K562 (cell line): ENCODE measurements around the gene GRID2IP. TPM values are rescaled to one million over a fixed set of nuclear protein-coding genes. Genes with fewer than 3 reads are reported as not detected.
A peak's percentile ranks its signal among the peaks of the same experiment; 100 is the strongest.

ENCODE experiments used
- BMI1 ChIP-seq: fragments of 150-350 bp; IDR thresholded peaks from 2 replicates; pipeline ENCODE4 v1.6.1; 2014; ENCODE audit warnings: low read length
- CAMTA2 ChIP-seq: fragments of 250-450 bp; sonication (Bioruptor Pico); conservative IDR thresholded peaks from 2 replicates; pipeline ENCODE4 v1.5.1; 2022
- CTCF ChIP-seq, 3 experiments: IDR thresholded peaks in 2 of 3; conservative IDR thresholded peaks in 1 of 3; 2 replicates each; pipeline ENCODE4 v1.5.1; 2011 to 2012; ENCODE audit warnings: low read length in 3 of 3, mild to moderate bottlenecking in 3 of 3, control low read depth in 2 of 3, improper control_type of control experiment in 1 of 3, inconsistent platforms in 1 of 3, low read depth in 1 of 3, mixed read lengths in 1 of 3, moderate library complexity in 1 of 3; ENCODE audit not compliant: insufficient read depth in 2 of 3
- CXXC5 ChIP-seq: fragments of 250-450 bp; sonication (Bioruptor Pico); IDR thresholded peaks from 2 replicates; pipeline ENCODE4 v1.8.0; 2022; ENCODE audit warnings: inconsistent platforms, mild to moderate bottlenecking, moderate library complexity
- DPF2 ChIP-seq: fragments of 450-650 bp; IDR thresholded peaks from 2 replicates; pipeline ENCODE4 v1.6.1; 2016
- ID3 ChIP-seq, 2 experiments: fragments of 250-450 bp in 1 of 2; fragments of 450-650 bp in 1 of 2; sonication (Bioruptor Pico) in 1 of 2; IDR thresholded peaks; 2 replicates each; pipeline versions ENCODE4 v1.6.1 to v1.8.0; 2016 to 2021; ENCODE audit warnings: mild to moderate bottlenecking in 2 of 2, moderate library complexity in 2 of 2, missing compliant biosample characterization in 1 of 2, missing genetic modification characterization in 1 of 2
- NR2F6 ChIP-seq: fragments of 450-650 bp; formaldehyde crosslinking; IDR thresholded peaks from 2 replicates; pipeline ENCODE4 v1.4.0; 2020; ENCODE audit warnings: mild to moderate bottlenecking
- PRMT5 ChIP-seq: sonication (generic); formaldehyde crosslinking; IDR thresholded peaks from 2 replicates; pipeline ENCODE4 v1.5.0; 2020; ENCODE audit warnings: missing genetic modification reagents
- RBFOX2 ChIP-seq: fragments of 200-400 bp; formaldehyde crosslinking; IDR thresholded peaks from 2 replicates; pipeline ENCODE4 v1.6.1; 2017; ENCODE audit warnings: low read depth, mild to moderate bottlenecking, low read length, moderate library complexity
- REST ChIP-seq, 2 experiments: fragments of 450-650 bp; formaldehyde crosslinking in 1 of 2; IDR thresholded peaks; 2 replicates each; pipeline versions ENCODE4 v1.4.0 to v1.6.1; 2014 to 2020; ENCODE audit warnings: mild to moderate bottlenecking in 2 of 2, borderline replicate concordance in 1 of 2, low read depth in 1 of 2
- SETDB1 ChIP-seq: IDR thresholded peaks from one replicate; pipeline ENCODE4 v1.6.1; 2012; ENCODE audit warnings: low read length, control low read depth, inconsistent platforms
- SIRT6 ChIP-seq: IDR thresholded peaks from one replicate; pipeline ENCODE4 v1.6.1; 2012; ENCODE audit warnings: low read depth, mild to moderate bottlenecking, control low read depth, inconsistent platforms, low read length, moderate library complexity
- SMAD2 ChIP-seq: fragments of 150-350 bp; IDR thresholded peaks from 2 replicates; pipeline ENCODE4 v1.6.1; 2014; ENCODE audit warnings: low read depth, mild to moderate bottlenecking, low read length
- TBP ChIP-seq: optimal IDR thresholded peaks from 2 replicates; pipeline ENCODE3; 2011; ENCODE audit warnings: low read depth, low read length, improper control_type of control experiment
- TRIM28 ChIP-seq: fragments of 450-650 bp; IDR thresholded peaks from 2 replicates; pipeline ENCODE4 v1.6.1; 2017
- ZBTB17 ChIP-seq: fragments of 450-650 bp; formaldehyde crosslinking; IDR thresholded peaks from 2 replicates; pipeline ENCODE4 v1.4.0; 2020; ENCODE audit warnings: mild to moderate bottlenecking
- ZNF134 ChIP-seq: fragments of 250-450 bp; sonication (Bioruptor Pico); conservative IDR thresholded peaks from 2 replicates; pipeline ENCODE4 v1.4.0; 2020
- ZNF280A ChIP-seq: fragments of 450-650 bp; IDR thresholded peaks from 2 replicates; pipeline ENCODE4 v1.6.1; 2018; ENCODE audit warnings: mild to moderate bottlenecking, low read depth; ENCODE audit not compliant: partially characterized antibody
- polyA plus RNA-seq, 8 experiments: library from polyadenylated mRNA; depleted of rRNA in 4 of 8; stranded (reverse) in 5 of 8; unstranded in 3 of 8; fragments of >200 nt; fragmentation: Nextera tagmentation in 2 of 8; fragmentation: Illumina TruSeq in 1 of 8; extraction: Ambion mirVana in 2 of 8; extraction: Trizol in 1 of 8; gene quantifications; 2 replicates each; pipeline versions ENCODE4 v1.2.1 to v1.2.3, GENCODE V29; 2011 to 2014; ENCODE audit warnings: inconsistent platforms in 1 of 8, missing spikeins in 1 of 8
- total RNA-seq, 7 experiments: library from RNA; depleted of rRNA in 6 of 7; stranded (reverse); fragments of >200 nt in 6 of 7; fragmentation: Illumina TruSeq in 2 of 7; extraction: Trizol in 2 of 7; gene quantifications; 2 replicates each; pipeline versions ENCODE4 v1.2.1 to v1.2.3, GENCODE V29; 2011 to 2021; ENCODE audit warnings: low replicate concordance in 1 of 7

GRID2IP gene
- total and polyA plus RNA-seq, 9 of the 15 experiments (the other 6 are each of a cell fraction or from before 2014, with no cell fraction given), result not detected

GRCh38 chr7:6451224-6451705, 100.0 kb downstream of the GRID2IP start (continued):
- TF ChIP-seq TBP, result no peak
- TF ChIP-seq BMI1, result no peak
- TF ChIP-seq CTCF (IDR thresholded peaks at IDR 0.05 in 2 of 3, conservative IDR thresholded peaks at IDR 0.05 in 1 of 3; ENCODE audit: insufficient read depth in 2 of 3, low read depth in 1 of 3, low read length in 3 of 3), result no peak
- no peak; the same call in 1 of the 2 replicates for TF ChIP-seq REST (IDR thresholded peaks at IDR 0.05; ENCODE audit: borderline replicate concordance)
- TF ChIP-seq REST (CRISPR knock-in tag; IDR thresholded peaks at IDR 0.05; ENCODE audit: low read depth), result no peak
- TF ChIP-seq NR2F6, result no peak
- peak; percentile 99 for TF ChIP-seq DPF2
- no peak for TF ChIP-seq RBFOX2
- TF ChIP-seq ZBTB17 (CRISPR knock-in tag), result no peak
- no peak for TF ChIP-seq SETDB1
- TF ChIP-seq ID3 (CRISPR knock-in tag; IDR thresholded peaks at IDR 0.05), result no peak
- TF ChIP-seq ID3 (tag; IDR thresholded peaks at IDR 0.05), result peak; percentile 92
- TF ChIP-seq SMAD2, result no peak
- no peak for TF ChIP-seq TRIM28
- TF ChIP-seq CXXC5, result peak; percentile 42; the same call in 1 of the 2 replicates
- TF ChIP-seq ZNF280A, result no peak
- TF ChIP-seq PRMT5, result no peak
- 0 out of 2 replicates have a peak, but pooled peaks have one; percentile 38 for TF ChIP-seq ZNF134
- no peak for TF ChIP-seq CAMTA2
- no peak for TF ChIP-seq SIRT6
